GM12874 (cell line): ENCODE data around the gene TK2.

Source experiments
- CTCF ChIP-seq: IDR thresholded peaks from 2 replicates; pipeline ENCODE4 v1.5.1; 2011; ENCODE audit warnings: low read depth, mild to moderate bottlenecking, control low read depth, low read length, moderate library complexity; ENCODE audit not compliant: insufficient read depth

TK2 gene

GRCh38 chr16:66488505-66488904 lies 61.4 kb downstream of the TK2 start:
- TF ChIP-seq CTCF, result no peak

- TF ChIP-seq CTCF, result no peak
Measured at GRCh38 chr16:66487580-66488275, 62.2 kb downstream of the TK2 start.

GRCh38 chr16:66486773-66487579 lies 62.9 kb downstream of the TK2 start:
- TF ChIP-seq CTCF, result no peak

GRCh38 chr16:66486199-66486772 lies 63.6 kb downstream of the TK2 start:
- TF ChIP-seq CTCF, result no peak

GRCh38 chr16:66485376-66485775 lies 64.5 kb downstream of the TK2 start:
- TF ChIP-seq CTCF, result no peak

- no peak for TF ChIP-seq CTCF
Measured at GRCh38 chr16:66484453-66485213, 65.3 kb downstream of the TK2 start.
